UCSD-AML1 (cell line): Measurements from ENCODE around the gene SUN2.
"Not testable (repeated sequence)": the region's sequence is repeated elsewhere in the genome, so short reads cannot be mapped to it uniquely, and the experiment has no call there.

Experiments
- DNase-seq: peaks from one replicate; lab custom pipeline; 2025; ENCODE audit not compliant: unreplicated experiment; lab: John Stamatoyannopoulos, UW

SUN2 gene, protein sequence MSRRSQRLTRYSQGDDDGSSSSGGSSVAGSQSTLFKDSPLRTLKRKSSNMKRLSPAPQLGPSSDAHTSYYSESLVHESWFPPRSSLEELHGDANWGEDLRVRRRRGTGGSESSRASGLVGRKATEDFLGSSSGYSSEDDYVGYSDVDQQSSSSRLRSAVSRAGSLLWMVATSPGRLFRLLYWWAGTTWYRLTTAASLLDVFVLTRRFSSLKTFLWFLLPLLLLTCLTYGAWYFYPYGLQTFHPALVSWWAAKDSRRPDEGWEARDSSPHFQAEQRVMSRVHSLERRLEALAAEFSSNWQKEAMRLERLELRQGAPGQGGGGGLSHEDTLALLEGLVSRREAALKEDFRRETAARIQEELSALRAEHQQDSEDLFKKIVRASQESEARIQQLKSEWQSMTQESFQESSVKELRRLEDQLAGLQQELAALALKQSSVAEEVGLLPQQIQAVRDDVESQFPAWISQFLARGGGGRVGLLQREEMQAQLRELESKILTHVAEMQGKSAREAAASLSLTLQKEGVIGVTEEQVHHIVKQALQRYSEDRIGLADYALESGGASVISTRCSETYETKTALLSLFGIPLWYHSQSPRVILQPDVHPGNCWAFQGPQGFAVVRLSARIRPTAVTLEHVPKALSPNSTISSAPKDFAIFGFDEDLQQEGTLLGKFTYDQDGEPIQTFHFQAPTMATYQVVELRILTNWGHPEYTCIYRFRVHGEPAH

DNA sequence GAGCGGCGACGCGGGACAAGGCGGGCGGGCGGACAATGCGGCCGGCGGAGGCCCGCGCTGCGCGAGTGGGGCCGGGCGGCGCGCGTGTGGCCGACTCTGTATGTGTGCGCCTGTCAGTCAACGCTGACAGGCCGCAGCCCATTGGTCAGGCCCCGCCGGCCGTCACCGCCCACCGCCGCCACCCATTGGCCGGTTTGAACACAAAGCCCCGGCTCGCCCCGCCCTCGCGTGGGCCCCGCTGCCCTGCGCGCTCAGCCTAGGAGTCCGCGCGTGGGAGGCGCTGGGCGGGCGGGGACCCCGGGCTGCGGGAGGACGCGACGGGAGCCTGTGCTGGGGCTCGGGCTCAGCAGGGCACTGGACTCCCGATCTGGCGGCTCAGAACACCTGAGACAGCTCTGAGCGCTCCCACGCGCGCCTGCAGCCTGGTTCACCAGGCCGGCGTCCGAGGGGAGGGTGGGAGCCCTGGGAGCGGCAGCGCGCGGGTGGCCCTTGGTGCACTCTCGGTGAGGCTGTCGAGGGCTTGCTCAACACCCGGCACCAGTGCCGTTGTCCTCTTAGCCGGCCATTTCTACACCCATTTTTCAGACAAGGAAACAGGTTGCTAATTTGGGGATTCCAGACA lies at the start of gene SUN2:
Gene SUN2 (minus strand): TSS at position 88 of the 622 bp plus-strand sequence. CDS start 3,370 bp downstream, outside the sequence.
- DNase-seq: peak; percentile 92

DNA sequence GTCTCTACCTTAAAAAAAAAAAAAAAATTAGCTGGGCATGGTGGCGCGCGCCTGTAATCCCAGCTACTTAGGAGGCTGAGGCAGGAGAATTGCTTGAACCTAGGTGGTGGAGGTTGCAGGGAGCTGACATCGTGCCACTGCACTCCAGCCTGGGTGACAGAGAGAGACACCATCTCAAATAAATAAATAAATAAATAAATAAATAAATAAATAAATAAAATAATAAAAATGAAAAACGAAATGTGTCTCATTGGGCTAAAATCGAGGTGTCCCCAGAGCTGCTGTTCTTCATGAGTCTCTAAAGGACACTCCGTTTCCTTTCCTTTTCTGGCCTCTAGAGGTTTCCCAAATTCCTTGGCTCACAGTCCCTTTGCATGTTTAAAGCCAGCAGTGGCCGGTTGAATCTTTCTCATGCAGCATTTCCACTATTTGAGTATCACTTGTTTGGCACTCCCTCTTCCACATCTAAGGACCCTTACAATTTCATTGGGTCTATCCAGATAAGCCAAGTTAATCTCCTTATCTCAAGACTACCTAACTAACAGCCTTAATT lies 49.3 kb upstream of the SUN2 start:
- not testable (repeated sequence) for DNase-seq

DNA sequence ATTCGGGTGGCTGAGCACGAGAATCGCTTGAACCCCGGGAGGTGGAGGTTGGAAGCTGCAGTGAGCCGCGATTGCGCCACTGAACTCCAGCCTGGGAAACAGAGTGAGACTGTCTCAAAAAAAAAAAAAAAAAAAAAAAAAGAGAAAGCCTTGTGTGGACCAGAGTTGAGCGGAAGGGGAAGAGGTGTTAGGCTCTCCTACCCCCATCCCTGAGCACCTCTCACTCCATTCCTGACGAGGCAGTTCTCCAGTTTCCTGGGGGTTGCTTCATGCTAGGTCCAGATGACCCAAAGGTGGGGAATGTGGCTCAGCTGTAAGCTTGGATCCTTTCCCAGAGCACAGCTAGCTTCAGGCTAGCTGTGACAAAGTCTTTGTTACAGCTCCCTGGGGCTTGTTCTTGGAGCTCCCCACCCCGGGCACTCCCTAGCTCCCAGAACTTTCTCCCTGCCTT lies 46.9 kb upstream of the SUN2 start:
- no peak for DNase-seq

DNA sequence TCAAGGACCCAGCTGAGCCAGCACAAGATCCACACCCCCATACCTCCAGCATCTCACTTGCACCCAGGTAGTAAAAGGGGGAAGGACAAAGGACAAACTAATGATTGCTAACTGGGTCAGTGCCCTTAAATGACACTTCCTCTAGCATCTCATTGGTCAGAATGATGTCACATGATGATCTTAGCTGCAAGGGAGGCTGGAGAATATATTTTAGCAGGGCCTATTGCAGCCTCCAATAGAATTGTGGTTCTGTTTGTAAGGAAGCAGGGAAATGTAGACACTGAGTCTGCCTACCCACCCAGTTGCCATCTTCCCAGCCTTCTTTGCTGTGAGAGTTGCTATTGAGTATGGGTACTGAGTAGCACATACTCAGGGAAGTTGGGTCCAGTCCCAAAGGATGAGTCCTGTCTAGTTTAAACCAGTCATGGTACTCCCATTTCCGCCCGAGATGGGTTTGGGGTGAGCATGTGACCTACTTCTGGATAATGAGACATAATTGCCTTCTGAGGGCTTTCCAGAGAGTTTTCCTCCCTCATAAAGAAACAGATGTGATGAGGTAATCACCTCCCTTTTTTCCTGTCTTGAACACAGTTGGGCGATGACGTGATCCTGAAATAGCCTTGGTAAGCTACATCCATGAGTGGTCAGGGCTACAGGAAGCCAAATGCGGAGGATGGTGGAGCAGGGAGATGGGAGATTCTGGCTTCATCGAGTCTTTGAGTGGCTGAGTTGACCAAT lies 43.6 kb upstream of the SUN2 start:
- DNase-seq: no peak

DNA sequence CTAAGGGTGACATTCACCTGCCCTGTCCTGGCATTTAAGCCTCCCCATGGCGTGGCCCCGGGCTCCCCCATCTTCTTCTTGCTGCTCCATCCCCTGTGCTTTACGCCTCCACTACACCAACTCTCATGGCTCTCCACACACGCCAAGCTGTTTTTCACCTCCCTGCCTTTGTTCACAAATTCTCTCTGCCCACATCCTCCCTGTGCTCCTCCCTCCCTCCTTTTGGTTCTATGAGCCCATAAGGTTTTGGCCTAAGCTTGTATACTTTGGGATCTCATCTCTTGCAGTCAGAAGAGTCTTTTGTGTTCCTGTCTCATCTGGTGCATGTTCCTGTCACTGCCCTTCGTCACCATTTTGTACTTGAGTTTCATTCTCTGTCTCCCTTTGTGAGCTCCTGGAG lies 42.7 kb upstream of the SUN2 start:
- no peak for DNase-seq

DNA sequence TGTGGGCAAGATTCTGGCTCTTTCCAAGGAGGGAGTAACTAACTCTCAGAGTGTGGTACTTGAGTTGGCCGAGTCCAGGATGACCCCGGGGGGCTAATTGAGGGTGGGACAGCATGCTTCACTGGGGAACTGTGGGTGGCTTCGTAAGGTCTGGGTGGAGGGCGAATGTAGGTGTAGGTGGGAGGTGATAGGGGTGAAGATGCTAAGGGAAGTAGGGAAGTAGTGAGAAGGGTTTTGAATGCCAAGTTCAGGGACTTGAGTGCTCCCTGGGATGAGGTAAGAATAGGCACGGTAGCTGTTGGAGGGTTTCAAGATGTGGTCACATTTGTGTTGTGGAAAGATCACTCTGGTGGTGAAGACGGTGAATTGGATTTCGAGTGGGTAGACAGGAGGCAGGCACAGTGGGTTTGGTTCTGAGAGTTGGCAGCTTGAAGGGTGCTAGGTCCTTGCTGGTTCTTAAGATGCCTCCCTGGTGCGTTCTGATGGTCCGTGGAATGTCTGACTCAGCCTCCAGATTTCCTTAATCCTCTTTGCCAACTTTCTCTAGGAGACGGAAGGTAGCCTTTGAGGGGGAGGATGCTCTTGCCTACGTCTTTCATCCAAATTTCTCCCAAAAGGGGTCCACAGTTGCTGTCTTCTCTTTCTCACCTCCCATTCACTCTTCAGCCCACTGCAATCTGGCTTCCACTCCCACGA lies 40.6 kb upstream of the SUN2 start:
- no peak for DNase-seq

DNA sequence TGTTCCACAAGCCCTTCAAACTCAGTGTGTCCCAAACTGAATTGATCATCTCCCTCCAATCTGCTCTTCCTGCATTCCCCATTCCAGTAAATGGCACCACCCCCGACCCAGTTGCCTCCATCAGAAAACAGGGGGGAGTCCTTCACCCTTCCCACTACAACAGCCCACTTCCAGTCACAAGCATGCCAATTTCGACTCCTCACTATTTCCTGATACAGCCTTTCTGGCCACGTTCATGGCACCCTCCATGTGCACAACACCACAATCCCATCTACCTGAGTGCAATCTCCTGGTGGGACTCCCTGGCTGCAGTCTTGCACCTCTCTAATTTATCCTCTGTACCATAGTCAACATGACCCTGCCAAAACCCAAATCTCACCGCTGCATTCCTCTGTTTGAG lies 39.8 kb upstream of the SUN2 start:
- no peak for DNase-seq

DNA sequence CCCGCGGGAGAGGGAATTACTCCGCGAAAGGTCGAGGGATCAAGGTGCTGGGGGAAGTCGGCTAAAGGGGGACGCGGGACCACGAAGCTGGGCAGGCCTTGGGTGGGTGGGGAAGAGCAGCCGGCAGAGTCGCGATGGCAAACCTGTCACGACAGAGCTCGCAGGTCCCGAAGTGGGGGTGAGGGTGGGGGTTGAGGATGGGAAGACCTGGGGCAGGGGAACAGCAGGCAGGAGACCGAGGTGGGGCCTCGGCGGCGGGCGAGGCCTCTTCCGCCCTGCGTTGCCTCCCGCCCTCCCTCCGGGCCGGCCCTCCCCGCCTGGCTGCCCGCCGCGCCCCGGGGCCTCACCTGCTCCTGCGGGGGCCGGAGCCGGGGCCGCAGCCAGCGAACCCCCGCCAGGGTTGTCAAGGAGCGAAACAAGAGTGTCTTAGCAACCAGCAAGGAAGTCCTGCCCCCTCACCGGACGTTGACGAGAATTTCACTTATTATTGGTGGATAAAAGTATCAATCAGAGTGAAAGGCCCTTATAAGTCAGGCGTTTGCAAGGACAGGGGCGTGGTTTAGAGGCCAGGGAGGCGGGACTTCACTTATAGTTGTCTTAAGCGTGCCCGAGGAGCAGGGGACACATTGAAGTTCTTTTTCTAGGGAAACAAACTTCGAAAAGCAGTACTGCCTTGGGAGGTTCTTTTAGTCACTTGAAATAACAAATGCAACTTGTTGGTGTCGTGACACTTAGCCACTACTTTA lies 38.1 kb upstream of the SUN2 start, which contains the start of gene DNAL4:
Gene DNAL4 (minus strand): TSS at position 423 of the 746 bp plus-strand sequence. CDS start 11,412 bp downstream, outside the sequence.
- DNase-seq: peak; percentile 88

DNA sequence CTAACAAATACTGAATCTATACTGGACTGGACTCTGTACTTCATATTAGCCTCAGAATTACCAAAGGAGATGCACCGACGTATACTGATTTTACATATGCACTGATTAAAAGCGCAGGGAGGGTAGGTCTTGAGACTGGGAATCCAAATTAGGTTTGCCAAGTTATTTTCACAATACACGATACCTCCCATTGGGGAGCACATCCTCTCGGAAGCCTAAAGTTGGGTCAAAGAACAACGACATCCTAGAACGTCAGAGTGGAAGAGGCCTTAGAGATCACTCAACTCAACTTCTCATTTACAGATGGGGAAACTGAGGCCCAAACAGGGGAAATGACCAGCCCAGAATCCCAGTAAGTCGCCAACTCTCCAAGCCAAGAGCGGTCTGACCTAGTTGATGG lies 37.5 kb upstream of the SUN2 start:
- DNase-seq: no peak

DNA sequence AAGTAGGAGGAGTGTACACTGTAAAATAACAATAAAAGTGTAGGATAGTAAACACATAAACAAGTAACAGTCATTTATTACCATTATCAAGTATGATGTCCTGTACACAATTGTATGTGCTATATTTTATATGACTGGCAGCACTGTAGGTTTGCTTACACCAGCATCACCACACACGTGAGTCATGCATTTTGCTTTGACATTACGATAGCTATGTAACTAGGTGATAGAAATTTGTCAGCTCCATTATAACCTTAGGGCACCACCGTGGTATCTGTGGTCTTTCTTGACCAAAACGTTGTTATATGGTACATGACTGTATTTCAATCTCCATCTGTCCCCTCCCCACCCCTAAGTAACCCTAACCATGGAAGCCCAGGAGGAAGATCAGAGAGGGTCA lies 37.0 kb upstream of the SUN2 start:
- DNase-seq: no peak

DNA sequence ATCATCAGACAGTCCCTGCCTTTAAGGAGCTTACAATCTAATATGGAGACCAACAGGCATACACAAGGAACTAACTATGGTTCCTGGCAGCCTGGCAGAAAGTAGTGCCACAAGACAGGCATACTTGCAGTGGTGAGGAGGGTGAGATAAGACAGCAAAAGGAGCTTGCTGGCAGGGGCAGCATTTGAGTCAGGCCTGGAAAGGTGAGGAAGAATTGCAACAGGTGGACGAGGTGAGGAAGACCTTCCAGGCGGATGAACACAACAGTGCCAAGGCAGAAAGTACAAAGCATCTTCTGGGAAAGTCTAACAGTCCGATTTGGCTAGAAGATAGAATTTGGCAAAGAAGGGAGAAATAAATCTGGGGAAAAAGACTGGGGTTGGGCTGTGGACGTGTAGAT lies 33.8 kb upstream of the SUN2 start:
- no peak for DNase-seq

DNA sequence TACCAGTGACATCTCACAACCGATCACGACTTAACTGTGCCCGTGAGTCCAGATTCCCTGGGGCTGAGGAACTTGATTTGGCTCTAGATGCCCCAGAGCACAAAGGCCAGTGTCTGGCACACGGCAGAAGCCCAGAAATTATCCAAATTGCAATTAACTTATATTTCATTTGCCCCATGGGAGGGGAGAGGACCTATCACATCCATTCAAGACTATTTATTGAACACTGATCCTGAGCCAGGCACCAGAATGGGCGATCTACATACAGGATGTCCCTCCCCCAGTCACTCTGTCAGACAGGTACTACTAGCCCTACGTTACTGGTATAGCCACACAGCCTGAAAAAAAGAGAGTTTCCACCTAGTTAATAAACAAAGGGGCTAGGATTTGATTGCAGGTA lies 33.0 kb upstream of the SUN2 start:
- DNase-seq: no peak

DNA sequence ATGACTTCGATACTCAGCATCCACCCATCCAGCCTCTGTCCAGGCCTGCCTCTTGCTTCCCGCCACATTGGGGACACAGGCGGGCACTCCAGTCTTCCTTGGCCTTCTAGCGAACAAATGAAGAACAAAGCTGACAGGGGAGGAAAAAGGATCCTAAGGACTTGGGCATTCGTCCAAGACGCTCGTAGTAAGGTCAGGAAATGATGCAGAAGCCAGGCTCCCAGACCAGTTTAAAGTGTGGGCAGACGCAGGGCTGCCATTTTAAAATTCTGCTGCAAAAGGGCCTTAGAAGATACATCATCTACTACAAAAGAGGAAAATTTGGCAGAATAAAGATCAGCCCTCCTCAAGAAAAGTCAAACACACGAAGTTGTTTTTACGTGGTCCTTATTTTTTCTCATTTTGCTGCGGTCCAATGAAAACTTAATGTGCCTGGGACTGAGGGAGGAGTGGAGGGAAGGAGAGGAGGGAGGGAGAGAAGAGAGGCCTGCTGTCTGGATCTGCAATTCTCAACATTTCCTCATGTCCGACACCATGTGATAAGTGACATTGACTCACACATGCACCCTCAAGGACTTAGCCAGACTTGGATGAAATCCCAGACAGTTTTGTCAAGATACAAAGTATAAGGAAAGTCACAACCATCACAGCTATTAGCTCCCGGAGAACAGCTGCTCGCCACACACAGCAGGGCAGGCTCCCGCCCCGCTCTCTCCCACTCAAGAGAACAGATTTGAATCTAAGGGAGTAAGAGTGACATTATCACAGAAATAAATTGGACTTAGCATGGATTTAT lies 32.4 kb upstream of the SUN2 start:
- no peak for DNase-seq

DNA sequence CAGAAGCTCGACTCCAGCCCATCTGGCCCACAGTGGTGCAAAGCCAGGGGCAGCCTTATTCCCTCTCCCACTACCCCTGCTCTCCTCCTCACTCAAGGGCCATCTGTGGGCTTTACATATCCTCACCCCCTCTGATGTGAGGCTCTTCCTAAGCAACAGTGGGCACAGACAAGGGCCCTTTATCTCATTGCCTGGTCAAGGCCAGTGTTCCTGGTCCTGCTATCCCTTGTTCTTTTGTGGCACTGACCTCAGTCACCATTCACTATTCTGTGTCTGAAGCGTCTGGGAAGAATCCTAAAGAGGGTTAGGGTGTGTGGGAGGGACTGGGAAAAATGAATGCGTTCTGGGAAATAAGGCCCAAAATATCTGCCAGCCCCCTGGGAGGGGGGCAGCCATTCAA lies 30.8 kb upstream of the SUN2 start:
- no peak for DNase-seq

DNA sequence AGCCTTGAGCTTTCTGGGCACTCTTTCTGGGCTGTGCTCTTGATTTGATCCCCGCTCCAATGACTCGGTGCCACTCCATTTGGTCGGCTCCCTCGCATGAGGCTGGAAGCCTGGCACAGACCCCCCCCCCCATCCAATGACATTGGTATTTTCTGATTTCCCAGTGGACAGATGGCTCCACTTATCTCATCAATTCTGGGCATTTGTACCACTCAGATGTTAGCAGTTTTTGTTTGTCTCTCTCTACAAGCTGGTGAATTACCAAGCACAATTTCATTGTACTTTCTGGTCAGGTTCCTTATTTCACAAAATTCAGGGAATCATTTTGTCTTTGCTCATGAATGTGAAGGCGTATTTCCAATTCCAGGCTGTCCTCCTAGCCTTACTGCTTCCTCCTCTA lies 29.1 kb upstream of the SUN2 start:
- DNase-seq: no peak

DNA sequence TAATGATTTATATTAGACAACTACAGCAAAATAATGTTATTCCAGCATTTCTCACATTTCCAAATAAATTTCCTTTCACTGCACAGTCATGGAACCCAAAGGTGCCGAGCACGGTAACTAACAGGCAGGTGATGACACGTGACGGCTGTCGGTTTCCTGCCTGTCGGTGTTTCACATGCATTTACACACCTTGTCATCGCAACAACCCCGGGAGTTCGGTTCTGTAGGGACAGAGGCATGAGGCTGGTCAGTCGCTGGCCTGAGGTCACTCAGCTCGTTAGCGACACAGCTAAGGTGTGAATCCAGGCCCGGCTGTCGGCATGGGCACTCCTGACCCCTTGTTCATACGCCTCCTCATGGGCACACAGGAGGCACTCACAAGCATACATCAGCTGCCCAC lies 28.2 kb upstream of the SUN2 start:
- DNase-seq: no peak

DNA sequence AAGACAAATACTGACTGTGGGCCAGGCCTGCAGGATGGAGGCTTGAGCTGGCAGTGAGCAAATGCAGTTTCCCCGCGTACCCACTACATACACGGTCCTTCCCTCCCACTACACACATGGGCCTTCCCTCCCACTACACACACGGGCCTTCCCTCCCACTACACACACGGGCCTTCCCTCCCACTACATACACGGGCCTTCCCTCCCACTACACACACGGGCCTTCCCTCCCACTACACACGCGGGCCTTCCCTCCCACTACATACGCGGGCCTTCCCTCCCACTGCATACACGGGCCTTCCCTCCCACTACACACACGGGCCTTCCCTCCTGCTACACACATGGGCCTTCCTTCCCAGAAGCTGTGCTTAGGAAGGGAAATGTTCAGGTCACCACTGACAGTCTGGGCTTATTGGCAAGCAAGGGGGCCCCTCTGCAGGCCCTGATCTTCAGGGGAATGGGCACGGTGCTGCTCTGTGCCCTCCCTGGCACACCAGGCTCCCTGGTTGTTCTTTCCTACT lies 27.4 kb upstream of the SUN2 start:
- DNase-seq: no peak

DNA sequence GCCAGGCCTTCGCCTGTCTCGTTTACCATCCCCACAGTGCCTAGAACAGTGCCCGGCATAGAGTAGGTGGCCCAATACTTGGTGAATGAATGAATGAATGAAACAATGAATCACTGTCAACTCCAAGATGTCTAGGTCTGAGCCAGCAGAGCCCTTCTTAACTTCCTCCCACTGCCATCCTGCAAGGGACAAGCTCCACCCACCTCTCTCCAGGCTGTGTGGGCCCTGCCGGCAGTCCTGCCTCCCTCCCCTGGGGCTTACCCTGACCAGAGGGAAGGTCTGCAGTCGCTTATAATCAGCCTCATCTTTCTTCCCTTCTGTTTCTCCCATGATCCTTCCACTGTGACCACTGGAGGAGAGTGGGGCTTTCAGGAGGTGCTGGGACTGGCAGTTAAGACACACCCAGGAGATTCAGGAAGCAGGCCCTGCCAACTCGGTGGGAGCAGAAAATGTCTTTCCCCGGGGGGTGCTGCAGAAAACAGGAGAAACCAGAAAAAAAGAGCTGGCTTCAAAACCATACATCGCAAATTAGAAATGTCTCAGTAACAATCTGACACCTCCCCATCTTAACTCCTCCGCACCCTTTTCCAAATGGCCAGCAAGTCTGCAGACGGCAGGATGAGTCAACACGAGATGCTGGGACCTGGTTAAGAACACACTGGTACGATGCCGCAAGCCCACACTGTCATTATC lies 26.8 kb upstream of the SUN2 start:
- peak; percentile 59 for DNase-seq
